Measurements from ENCODE around the gene IQSEC3.

DNA sequence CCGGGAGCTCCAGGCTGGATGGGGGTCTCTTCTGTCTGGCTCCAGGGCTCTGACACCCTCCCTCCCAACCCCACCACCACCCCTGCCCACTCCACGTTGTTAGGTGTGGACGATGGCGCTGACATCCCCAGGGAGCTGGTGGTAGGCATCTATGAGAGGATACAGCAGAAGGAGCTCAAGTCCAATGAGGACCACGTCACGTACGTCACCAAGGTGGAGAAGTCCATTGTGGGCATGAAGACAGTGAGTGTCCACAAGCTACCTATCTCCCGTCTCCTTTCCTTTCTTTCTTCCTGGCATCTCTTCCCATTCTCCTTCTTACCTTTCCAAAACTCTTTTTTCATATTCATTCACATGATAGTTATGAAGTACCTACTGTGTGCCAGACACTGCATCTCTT lies 95.3 kb downstream of the IQSEC3 start:
- TF ChIP-seq POLR2A (IDR thresholded peaks at IDR 0.05; ENCODE audit: low read length) (no peak), GATA1 (IDR thresholded peaks at IDR 0.05; ENCODE audit: low read depth, low read length) (no peak)

All from erythroblast (primary cell).